ENCODE data around the gene WDR33. TPM values are rescaled to one million over a fixed set of nuclear protein-coding genes. Genes with fewer than 3 reads are reported as not detected.

Gene WDR33
- total and polyA plus RNA-seq, 9 of the 15 experiments (the other 6 are each of a cell fraction or from before 2014, with no cell fraction given): 24.2 to 57.4 (median 38.4) TPM

- no peak for TF ChIP-seq REST (IDR thresholded peaks at IDR 0.05; ENCODE audit: borderline replicate concordance)
- no peak for TF ChIP-seq REST (CRISPR knock-in tag; IDR thresholded peaks at IDR 0.05; ENCODE audit: low read depth)
- TF ChIP-seq ZNF324 (CRISPR knock-in tag; IDR thresholded peaks at IDR 0.05): no peak
- no peak for TF ChIP-seq TCF7L2 (IDR thresholded peaks at IDR 0.05; ENCODE audit: low read depth, low read length)
- peak; percentile 56 to 80 for TF ChIP-seq E2F6 (IDR thresholded peaks at IDR 0.05; ENCODE audit: borderline replicate concordance in 1 of 2, extremely low read depth in 1 of 2, insufficient read depth in 1 of 2, insufficient read length in 1 of 2, low read depth in 1 of 2, low read length in 1 of 2, poor library complexity in 1 of 2, severe bottlenecking in 1 of 2)
- TF ChIP-seq CEBPB (tag; IDR thresholded peaks at IDR 0.05): no peak
- TF ChIP-seq CUX1 (CRISPR knock-in tag; IDR thresholded peaks at IDR 0.05): peak; percentile 61; the same call in 1 of the 2 replicates
- TF ChIP-seq ZNF507 (tag; conservative IDR thresholded peaks at IDR 0.05): no peak
Observed at GRCh38 chr2:127857265-127857808, 46.4 kb upstream of the WDR33 start (continued).
